Fibroblast of the aortic adventitia (primary cell): ENCODE measurements around the gene SYTL2. TPM values are rescaled to one million over a fixed set of nuclear protein-coding genes. Genes with fewer than 3 reads are reported as not detected.
A peak's percentile ranks its signal among the peaks of the same experiment; 100 is the strongest.

Source experiments
- DNase-seq: peaks from one replicate; pipeline ENCODE4 v3.0.0-alpha.2; 2010; ENCODE audit warnings: low read depth
- H3K4me3 ChIP-seq: 2 replicates; pipeline ENCODE4 v1.5.1; 2011; ENCODE audit warnings: low read depth, mild to moderate bottlenecking, control low read depth, low read length, moderate library complexity
- CTCF ChIP-seq: IDR thresholded peaks from 2 replicates; pipeline ENCODE4 v1.5.1; 2011; ENCODE audit warnings: mild to moderate bottlenecking, low read length, control low read depth, inconsistent platforms; ENCODE audit not compliant: insufficient read depth
- total RNA-seq: library from RNA; depleted of rRNA; stranded (reverse); fragments of >200 nt; gene quantifications from 2 replicates; pipeline ENCODE4 v1.2.3, GENCODE V29; 2012; ENCODE audit warnings: low replicate concordance

Gene SYTL2
- total RNA-seq, 1 donor, result 5.2 TPM

DNA sequence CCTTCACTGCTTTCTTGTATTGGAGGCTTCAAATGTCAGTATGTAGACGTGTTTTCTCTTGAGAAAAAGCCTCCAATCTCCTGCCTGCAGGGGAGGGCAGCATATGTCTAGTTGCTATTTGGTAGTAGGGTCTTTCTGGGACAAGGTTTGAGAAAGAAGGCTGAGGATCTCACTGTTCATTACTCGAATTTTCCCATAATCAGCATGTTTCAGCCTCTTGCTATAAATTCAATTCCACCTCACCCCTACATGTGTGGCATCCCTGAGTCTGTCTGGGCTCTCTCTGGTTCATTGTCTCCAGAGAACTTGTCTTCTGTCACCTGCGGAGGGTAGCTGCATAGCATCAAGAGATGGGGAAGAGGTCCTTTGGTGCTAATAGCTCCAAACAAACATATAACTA lies 24.8 kb upstream of the SYTL2 start:
- no peak for DNase-seq
- H3K4me3 ChIP-seq, result no peak overlapping the region
- TF ChIP-seq CTCF, result no peak

- no peak for DNase-seq
- TF ChIP-seq CTCF, result no peak
- H3K4me3 ChIP-seq, result no peak overlapping the region
These were observed 24.3 kb upstream of the SYTL2 start for GRCh38 chr11:85835263-85835662.

DNA sequence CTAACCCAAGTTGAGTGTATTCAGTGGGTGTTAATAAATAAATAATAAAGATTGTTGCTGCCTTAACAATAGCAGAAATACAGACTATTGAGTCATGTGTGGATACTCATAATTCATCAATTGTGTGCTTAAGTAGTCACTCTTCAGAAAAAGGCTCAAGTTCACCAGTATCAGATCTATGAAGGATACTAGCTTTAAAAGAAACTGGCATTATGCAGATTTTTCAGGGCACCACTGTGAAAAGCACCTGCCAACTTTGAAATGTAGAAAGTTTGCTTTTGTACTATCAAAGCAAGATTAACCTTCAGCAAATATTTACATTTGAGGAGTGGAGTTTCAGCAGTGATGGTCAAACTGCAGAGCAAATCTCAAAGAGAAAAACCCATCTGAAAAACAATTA lies 20.1 kb upstream of the SYTL2 start:
- no peak for DNase-seq
- H3K4me3 ChIP-seq, result no peak overlapping the region
- TF ChIP-seq CTCF, result no peak

- no peak overlapping the region for H3K4me3 ChIP-seq
- TF ChIP-seq CTCF, result no peak
- no peak for DNase-seq
These were observed 18.2 kb upstream of the SYTL2 start for GRCh38 chr11:85829172-85829571.

GRCh38 chr11:85828640-85828978 lies 17.7 kb upstream of the SYTL2 start:
- DNase-seq, result no peak
- no peak for TF ChIP-seq CTCF
- no peak overlapping the region for H3K4me3 ChIP-seq

DNA sequence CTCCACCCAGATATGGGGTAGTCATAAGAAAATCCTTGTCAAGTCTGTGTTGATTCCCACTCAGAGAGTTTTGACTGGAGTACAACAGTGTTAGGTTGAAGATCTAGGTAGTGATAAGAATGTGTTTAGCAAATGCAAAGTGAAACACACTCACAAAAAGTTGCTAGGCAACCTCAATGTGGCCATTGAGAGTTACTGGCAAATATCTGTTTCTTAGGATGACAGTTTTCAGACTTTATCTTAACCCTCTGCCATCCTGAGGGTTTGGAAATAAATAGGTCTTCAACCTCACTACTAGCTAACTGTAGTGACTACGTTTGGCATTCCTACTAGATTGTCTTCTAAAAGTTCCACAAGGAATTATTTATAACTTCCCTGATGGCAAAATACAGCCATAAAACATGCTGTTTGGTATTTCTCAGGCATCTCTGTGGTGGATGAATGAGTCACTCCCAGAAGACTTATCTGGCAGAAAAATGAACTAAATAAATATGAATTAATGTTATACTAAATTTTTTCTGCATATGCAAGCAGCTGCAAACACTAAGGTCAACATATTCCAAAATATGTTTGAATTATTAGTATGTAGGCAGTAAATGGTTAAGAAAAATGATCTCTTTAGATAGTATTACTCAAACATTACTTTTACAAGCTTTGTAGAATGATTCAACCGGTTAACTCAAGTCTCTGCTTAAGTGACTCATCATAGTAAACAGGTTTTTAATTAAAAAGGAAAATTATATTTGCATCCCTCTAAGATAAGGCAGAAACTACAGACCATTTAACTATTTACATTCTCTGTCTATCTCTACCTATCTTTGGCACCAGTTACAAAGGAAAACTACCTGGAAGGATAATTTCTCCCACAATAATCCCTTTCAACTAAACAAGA lies 17.1 kb upstream of the SYTL2 start:
- no peak for TF ChIP-seq CTCF
- H3K4me3 ChIP-seq, result no peak overlapping the region
- peak; percentile 90 for DNase-seq
